SK-N-SH treated with all-trans-retinoic acid at 6 μM for 48 hours (cell line): ENCODE measurements around the gene POLK.
"Not testable (repeated sequence)": the region's sequence is repeated elsewhere in the genome, so short reads cannot be mapped to it uniquely, and the experiment has no call there.

Experiments used
- ARNTL ChIP-seq: fragments of 450-650 bp; formaldehyde crosslinking; IDR thresholded peaks from 2 replicates; pipeline ENCODE4 v1.5.0; 2020; ENCODE audit warnings: low read depth, mild to moderate bottlenecking, moderate library complexity, borderline replicate concordance
- PPARA ChIP-seq: fragments of 250-450 bp; sonication (Bioruptor Pico); IDR thresholded peaks from 2 replicates; pipeline ENCODE4 v1.5.0; 2020; ENCODE audit warnings: mild to moderate bottlenecking, borderline replicate concordance
- ZFP3 ChIP-seq: fragments of 250-450 bp; sonication (Bioruptor Pico); IDR thresholded peaks from 2 replicates; pipeline ENCODE4 v1.5.0; 2020; ENCODE audit warnings: mild to moderate bottlenecking, moderate library complexity
- ZNF8 ChIP-seq: fragments of 450-650 bp; formaldehyde crosslinking; IDR thresholded peaks from 2 replicates; pipeline ENCODE4 v1.5.0; 2020; ENCODE audit warnings: mild to moderate bottlenecking, moderate library complexity
- TF ChIP-seq, protein P1 (sequence below): fragments of 250-450 bp; sonication (Bioruptor Pico); IDR thresholded peaks from 2 replicates; pipeline ENCODE4 v1.5.0; 2020; ENCODE audit warnings: mild to moderate bottlenecking, moderate library complexity

GRCh38 chr5:75578280-75578679 is 66.6 kb downstream of the POLK start:
- not testable (repeated sequence) for TF ChIP-seq PPARA (CRISPR knock-in tag); ZFP3 (CRISPR knock-in tag); ZNF8 (CRISPR knock-in tag); ARNTL
- TF ChIP-seq, protein P1, sequence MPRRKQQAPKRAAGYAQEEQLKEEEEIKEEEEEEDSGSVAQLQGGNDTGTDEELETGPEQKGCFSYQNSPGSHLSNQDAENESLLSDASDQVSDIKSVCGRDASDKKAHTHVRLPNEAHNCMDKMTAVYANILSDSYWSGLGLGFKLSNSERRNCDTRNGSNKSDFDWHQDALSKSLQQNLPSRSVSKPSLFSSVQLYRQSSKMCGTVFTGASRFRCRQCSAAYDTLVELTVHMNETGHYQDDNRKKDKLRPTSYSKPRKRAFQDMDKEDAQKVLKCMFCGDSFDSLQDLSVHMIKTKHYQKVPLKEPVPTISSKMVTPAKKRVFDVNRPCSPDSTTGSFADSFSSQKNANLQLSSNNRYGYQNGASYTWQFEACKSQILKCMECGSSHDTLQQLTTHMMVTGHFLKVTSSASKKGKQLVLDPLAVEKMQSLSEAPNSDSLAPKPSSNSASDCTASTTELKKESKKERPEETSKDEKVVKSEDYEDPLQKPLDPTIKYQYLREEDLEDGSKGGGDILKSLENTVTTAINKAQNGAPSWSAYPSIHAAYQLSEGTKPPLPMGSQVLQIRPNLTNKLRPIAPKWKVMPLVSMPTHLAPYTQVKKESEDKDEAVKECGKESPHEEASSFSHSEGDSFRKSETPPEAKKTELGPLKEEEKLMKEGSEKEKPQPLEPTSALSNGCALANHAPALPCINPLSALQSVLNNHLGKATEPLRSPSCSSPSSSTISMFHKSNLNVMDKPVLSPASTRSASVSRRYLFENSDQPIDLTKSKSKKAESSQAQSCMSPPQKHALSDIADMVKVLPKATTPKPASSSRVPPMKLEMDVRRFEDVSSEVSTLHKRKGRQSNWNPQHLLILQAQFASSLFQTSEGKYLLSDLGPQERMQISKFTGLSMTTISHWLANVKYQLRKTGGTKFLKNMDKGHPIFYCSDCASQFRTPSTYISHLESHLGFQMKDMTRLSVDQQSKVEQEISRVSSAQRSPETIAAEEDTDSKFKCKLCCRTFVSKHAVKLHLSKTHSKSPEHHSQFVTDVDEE (CRISPR knock-in tag): not testable (repeated sequence)
